EH (cell line): Measurements from ENCODE around the gene TAS2R9.
"Not testable (repeated sequence)": the region's sequence is repeated elsewhere in the genome, so short reads cannot be mapped to it uniquely, and the experiment has no call there.

Source experiments
- DNase-seq: peaks from one replicate; pipeline ENCODE4 v3.0.0-alpha.2; 2015; ENCODE audit warnings: low read depth

TAS2R9 gene, protein sequence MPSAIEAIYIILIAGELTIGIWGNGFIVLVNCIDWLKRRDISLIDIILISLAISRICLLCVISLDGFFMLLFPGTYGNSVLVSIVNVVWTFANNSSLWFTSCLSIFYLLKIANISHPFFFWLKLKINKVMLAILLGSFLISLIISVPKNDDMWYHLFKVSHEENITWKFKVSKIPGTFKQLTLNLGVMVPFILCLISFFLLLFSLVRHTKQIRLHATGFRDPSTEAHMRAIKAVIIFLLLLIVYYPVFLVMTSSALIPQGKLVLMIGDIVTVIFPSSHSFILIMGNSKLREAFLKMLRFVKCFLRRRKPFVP

DNA sequence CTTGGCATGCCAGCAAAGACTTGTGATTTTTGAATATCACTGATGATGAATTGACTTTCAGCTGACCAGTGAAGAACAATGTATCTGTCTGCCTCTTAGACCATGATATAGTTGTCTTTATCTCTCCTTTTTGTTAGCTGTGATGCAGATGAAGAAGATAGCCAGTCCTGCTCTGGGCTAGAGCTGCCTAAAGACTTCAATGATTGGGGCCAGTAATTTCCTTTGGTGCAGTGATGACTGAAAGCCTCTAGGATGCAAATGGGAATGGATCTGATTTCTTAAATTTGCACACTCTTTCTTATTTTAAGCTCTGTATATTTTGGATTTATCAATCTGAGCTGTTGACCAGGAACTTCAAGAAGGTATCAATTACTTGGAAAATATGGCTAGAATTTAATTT, at the start of gene TAS2R9:
Gene TAS2R9, minus strand, starts transcription at position 101 of the 400 bp plus-strand sequence. Its CDS starts 93 bp downstream, at position 8.
- DNase-seq: no peak

DNA sequence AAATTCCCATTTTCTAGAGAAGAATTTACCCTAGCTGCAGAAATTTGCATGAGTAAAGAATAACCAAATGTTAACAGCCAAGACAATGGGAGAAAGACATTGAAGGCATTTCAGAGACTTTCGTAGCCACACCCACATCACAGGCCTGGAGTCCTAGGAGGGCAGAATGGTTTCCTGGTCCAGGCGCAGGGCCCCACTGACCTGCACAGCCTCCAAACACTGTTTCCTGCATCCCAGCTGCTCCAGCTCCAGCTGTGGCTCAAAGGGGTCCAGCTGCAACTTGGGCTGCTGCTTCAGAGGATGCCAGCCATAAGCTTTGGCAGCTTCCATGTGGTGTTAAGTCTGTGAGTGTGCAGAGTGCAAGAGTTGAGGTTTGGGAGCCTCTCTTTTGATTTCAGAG, 45.8 kb upstream of the TAS2R9 start:
- DNase-seq: no peak

DNA sequence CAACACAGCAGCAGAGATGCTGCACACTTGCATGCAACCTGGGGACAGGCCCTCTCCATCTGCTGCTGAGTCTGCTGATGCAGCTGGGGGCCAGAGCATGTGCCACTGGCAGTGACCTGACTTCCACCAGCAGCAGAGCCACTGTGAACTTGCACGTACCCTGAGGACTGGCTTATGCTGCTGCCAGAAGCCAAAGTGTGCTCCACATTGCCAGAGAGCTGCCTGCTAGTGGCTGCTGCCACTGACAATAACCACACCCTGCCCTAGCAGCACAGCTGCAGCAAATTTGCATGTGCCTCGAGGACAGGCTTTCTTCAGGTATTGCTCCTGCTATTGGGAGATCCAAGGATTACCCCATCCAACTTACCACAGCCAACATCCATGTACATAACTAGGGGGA, 43.8 kb upstream of the TAS2R9 start:
- no peak for DNase-seq

DNA sequence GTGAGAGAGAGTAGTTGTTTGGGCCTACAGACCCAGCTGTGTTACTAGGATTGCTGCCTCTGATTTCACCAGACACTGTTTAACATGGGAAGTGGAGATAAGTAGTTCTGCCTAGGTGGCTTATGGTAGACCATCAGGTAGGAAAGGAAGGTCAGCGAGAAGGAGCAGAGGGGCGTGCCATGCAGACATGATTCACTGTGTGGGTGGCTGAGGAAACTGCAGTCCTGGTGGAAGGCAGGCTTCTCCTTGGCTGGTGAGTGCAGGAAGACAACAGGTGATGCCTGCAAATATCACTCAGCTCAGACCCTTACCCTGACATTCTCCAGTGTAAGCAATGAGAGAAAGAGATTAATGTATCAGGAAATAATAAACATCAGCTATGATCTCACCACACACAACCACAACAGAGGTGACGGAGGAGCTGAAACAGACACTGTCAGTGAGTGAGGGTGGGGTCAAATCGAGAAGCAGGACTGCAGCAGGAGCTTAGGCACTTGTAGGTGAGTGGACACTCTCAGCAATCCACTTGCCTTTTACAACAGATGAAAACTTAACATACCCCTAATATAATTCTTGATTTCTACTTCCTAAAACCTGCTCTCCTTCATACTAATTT, 41.4 kb upstream of the TAS2R9 start:
- no peak for DNase-seq

DNA sequence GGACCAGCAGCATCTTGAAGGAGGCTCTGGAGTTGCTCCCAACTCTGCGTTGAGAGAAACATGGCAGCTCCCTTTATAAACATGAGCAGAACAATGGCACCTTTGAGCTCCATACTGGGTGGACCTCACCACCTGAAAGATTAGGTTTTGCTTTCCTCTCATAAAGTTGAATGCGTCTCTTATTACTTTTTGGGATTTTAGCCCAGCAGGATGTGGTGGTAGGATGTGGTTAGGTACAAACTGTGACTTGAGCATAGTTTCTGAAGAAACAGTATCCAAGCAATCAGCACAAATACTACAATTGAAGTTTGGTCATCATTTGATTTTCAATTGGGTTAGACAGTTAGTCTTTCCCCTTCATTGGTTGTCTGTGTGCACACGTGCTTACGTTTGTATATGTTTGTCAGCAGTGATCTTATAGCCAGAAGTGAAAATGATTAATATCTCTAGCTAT, 39.5 kb upstream of the TAS2R9 start, which contains the start of gene PRR4:
Gene PRR4, minus strand, starts transcription at position 51 of the 454 bp plus-strand sequence. Its CDS starts 38 bp downstream, at position 13.
- DNase-seq: no peak

DNA sequence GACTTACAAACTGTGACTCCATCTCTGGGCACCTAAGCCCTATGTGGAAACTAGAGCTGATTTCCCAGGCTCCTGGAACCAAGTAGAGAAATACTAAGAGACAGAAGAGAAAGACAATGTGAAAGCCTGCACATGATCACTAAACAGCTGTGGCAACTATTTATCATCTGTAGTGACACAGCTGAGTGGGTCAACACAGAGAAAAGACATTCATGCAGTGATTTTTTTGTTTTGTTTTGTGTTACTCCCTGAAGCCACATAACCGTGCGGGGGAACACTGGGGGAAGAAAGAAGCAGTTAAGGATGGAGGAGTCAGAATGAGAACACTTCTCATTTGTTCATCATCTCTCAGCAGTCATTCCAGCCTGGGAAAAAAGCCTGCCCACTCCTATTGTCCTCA, 37.8 kb upstream of the TAS2R9 start:
- no peak for DNase-seq

DNA sequence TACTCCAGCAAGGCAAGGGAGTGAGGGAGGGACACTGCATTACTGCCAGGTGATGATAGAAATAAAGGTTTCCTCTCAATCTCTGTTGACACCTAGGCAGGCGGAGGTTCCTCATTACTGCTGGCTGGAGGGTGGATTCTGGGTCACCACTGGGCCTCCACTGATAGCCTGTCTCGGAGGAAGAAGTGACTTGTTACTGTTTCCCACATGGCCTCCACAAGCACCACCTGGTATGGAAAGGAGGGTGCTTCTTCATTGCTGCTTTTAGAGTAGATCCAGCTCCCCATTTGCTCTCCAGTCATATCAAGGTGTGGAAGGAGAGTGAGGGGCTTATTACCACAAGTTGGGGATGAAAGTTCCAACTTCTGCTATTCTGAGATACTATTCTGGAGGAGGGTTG, 32.9 kb upstream of the TAS2R9 start:
- no peak for DNase-seq

DNA sequence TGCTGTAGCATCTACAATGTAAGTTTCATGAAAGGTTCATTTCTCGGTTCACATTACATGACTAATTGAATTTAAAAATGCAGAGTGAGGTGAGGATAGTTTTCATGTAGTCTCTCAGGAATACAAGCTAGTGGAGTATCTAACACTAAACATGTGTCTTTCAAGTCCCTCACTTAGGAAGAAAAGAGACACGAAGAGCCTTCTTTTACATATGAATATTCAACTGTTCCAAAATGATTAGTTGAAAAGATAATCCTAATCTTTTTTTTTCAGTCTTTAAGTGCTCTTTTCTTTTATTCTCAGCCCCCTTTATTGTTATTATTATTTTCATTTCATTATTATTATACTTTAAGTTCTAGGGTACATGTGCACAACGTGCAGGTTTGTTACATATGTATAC, 28.5 kb upstream of the TAS2R9 start:
- DNase-seq: no peak

DNA sequence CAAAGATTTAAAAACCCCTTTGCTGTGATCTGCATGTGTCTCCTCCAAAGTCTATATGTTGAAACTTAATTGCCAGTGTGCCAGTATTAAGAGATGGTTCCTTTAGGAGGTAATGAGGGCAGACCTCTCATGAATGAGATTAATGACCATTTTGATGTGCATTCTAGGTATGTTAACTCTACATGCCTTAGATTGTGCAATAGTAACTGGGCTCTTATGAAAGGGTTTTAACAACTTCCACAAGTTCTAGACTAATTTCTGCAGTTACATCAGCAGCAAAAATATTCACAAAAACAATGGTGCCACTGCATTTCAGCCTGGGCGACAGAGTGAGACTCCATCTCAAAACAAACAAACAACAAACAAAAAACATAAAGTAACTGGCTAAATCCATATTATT, 20.0 kb upstream of the TAS2R9 start:
- peak; percentile 26 for DNase-seq

DNA sequence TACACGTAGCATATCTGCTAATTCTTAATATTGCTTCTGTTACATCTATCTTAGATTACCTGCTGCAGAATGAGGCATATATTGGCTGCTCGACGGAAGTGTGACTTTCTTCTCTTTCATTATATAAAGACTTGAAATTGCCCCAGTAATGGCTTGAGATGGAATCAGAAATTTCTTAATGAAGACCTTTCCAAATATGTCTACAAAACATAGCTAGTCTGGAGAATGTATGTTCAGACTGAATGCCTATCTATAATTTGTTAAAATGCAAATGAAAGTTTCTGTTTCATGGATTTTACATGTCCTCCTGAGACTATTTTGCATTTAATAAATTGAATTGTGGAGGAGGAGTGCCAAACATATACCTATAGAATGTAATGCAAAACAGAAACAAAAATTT, 16.3 kb upstream of the TAS2R9 start, which contains the start of gene TAS2R10:
Gene TAS2R10, minus strand, starts transcription at position 101 of the 400 bp plus-strand sequence. Its CDS starts 89 bp downstream, at position 12.
- DNase-seq: no peak

DNA sequence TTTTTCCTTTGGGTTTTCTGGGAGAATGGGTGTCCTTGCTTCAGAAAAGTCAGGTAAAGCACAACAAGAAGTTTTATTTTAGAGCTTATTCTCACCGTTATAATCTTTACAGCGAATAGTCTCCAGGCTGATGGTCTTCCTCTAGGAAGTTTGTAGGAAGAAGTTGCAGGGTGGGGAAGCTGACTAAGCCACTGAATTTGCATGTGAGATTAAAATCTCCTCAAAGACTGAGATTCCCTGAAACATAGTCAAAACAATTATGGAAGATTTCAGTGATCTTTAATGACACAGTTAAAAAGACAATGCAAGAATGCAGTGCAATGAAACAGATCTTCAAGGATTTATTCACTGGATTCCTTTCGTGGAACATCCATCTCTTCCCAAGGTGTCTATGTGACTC, 15.0 kb upstream of the TAS2R9 start:
- DNase-seq: peak; percentile 1

DNA sequence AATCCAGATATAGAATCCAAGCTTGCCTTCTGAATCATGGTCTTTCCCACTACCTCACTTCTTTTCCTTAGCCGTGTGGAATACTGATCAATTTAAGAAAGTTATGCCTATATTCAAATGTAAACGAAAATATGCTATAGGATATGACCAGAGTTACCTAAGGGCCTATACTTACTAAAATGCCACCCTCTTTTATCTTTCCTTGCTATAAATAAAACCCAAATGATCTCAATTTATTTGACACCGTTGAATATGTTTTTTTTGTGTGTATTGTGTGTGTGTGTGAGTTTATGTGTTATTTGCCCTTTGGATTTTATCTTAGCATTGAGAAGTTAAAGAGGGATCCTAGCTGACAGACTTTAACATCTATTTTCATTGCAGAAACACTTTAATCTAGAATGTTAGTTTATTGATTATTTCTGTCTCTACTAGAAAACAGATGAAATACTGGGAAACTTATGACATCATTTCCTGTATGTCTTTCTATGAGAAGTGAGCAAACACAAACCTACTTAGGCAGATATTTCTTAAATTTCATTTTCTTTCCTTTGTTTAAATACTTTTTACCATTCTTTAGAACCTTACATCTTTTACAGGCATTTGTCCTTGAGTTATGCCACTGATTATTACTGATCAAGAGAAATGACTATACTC, 2.0 kb upstream of the TAS2R9 start:
- DNase-seq: no peak

DNA sequence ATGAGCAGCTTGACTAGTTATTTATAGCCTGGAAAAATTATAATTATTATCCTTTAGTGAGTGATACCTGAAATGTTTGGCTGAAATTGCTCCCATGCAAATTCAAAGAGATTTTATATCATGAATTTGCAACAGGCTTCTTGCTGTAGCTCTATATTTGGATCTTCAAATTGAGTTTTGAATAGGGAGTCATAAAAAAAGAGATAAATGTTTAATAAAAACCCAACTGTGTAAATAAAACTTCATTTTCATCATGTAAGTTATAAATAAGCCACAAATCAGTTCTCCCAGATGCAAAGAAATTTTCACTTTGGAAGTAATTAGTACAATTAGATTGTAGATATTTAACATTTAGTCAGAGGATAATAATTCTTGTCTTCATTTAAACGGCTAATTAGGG, 2.8 kb downstream of the TAS2R9 start, which contains the start of gene TAS2R8:
Gene TAS2R8, minus strand, starts transcription at position 101 of the 400 bp plus-strand sequence. CDS start 306 bp downstream, outside the sequence.
- no peak for DNase-seq

DNA sequence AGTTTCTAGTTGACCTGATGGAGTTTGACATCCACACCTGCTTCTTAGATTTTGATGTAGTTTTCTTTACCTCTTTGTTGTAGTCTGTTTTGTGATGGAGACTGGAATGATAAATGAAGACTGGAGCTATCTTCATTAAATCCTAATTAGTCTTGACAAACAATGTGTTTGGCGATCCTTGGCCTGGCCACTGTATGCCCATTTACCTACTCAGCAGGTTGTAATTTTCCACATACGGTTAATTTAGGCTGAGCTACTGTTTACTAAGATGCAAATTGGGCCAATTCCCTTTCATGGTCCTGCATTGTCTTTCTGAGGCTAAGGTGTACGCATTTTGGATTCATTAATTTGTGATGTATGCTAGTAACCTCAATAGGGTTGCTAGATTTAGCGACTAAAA, 7.4 kb downstream of the TAS2R9 start, which contains the start of gene TAS2R7:
Gene TAS2R7, minus strand, starts transcription at position 41 of the 400 bp plus-strand sequence. CDS start 57 bp downstream, outside the sequence.
- no peak for DNase-seq

DNA sequence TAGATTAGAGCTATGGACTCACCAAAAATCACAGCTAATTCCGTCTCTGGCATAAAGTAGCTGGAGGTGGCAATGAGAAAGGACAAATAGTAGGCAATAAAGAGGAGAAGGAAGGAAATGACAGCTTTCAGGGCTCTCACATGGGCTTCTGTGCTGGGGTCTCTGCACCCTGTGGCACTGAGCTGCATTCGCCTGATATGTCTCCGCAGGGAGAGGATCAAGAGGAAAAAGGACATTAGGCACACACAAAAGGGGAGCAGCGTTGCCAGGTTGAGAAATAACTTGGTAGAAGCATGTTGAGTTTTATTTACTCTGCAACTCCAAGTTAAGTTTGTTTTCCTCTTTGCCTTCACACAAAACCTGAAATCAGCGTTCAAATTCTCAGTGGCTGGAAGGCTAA, 8.2 kb downstream of the TAS2R9 start:
- no peak for DNase-seq

DNA sequence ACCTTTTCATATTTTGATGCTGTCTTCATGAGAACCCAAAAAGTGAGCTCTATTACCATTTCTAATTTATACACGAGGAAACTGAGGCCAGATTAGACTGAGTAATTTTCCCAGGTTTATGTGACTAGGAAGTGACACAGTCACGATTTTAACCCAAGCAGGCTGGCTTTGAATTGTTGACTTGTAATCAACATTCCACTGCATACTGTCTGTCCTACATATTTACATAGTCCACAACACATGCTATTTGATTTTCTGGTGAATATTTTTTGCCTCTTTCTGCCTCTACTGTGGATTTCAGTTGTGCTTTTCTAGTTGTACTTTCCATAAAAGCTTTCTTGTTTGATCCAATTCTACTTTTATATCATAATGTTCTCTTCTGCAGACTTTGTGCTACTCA, 15.7 kb downstream of the TAS2R9 start:
- DNase-seq: no peak

DNA sequence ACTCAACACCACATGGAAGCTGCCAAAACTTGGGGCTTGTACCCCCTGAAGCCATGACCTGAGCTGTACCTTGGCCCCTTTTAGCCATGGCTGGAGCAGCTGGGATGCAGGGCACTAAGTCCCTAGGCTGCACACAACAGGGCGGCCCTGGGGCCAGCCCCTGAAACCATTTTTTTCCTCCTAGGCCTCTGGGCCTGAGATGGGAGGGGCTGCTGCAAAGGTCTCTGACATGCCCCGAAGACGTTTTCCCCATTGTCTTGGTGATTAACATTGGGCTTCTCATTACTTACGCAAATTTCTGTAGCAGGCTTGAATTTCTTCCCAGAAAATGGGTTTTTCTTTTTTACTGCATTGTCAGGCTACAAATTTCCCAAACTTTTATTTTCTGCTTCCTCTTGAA, 18.2 kb downstream of the TAS2R9 start:
- not testable (repeated sequence) for DNase-seq

DNA sequence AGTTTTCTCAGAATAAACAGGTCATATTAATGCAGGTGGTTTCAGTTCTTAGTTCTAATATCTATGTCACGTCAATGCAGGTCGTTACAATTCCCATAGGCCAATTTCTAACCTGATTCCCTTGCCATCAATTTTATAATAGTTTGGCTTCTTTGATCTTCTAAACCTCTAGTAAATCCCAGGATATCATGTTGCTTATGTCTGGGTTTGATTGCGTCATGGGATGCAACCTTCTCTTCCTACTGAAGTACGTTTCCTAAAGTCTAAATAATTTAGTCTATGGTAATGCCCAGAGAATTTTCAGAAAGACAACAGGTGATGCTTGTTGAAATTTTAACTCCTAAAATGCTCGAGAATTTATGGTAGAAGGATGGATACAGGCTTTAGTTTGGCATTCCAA, 26.7 kb downstream of the TAS2R9 start:
- DNase-seq: no peak

DNA sequence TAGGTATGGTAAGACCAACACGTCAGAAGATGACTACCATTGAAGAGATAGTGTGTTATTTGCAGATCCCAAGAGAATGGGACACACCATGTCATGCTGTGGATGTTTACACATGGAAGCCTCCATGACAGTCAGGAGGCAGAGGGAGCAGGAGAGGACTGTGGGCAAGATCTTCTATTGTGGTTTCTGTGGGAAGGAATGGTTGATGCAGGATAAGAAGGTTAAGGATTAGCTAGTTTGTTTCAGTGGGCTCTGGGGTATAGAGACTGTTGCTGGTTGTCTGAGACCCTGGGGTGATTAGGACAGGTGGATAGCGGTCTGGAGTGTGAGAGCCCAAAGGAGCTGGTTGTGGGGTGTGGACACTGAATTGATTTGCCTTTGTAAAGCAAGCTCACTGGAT, 30.9 kb downstream of the TAS2R9 start:
- no peak for DNase-seq

DNA sequence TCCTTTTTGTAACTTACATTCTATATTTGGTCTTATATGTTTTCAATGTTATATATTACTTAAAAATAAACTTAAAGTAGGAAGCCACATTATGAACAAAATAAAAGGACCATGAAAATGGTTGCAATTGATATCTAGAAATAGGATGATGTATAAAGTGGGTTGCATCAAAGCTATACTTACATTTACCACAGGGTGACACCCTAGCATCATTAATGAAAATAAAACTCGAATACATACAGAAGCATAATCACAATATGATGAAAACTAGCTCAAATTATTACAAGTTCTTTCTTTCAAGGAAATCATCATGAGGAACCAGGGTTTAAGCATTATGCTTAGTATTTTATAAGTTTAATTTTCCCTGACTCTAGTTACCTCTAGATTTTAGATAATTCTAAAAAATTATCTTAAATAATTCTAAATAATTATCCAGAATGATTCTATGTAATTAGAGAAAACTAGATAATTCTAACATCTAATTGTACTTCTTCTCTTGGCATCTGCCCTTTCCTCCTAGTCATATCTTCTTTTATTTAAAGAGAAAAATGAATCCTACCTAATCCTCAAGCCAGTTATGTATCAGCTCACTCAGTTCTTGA, 38.7 kb downstream of the TAS2R9 start:
- peak; percentile 54 for DNase-seq

DNA sequence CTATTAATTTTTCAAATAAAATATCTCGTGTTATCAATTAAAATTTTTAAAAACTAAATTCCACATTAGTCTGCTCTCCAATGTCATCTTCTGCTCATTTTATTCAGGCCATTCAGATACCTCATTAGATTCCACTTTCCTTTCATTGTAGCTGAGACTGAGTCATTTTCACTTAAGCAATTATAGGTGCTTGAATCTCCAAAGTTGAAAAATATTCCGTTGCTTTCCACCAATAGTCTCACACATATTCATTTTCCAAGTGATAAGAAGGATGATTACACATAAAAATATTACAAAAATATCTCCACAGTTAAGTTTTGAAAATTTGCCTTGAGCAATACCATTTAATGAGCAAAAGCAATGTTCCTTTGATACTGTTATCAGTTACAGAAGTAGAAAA, 50.3 kb downstream of the TAS2R9 start:
- no peak for DNase-seq
